ENCODE measurements around the gene TMOD3. TPM values are rescaled to one million over a fixed set of nuclear protein-coding genes. Genes with fewer than 3 reads are reported as not detected.

TMOD3 gene
- total RNA-seq, 1 experiment from 2014 or later, result 54.4 TPM

- peaks cover 24% of the 10 kb centered on the region for H3K36me3 Mint-ChIP-seq (ENCODE audit: insufficient read depth, unreplicated experiment)
- BruUV-seq (replicated peaks), result no TSS peak
- no peaks in the 10 kb centered on the region for H3K9me3 Mint-ChIP-seq (ENCODE audit: unreplicated experiment)
- Histone ChIP-seq H3K27me3 (replicated peaks; ENCODE audit: control insufficient read depth, insufficient read depth, low read length) (no peaks in the 10 kb centered on the region), H3K36me3 (ENCODE audit: control insufficient read depth, insufficient read depth, low read length) (no peaks in the 10 kb centered on the region; the same call in 1 of the 2 replicates), H3K4me3 (ENCODE audit: low read depth, low read length) (no peak overlapping the region), H3K9me3 (no peaks in the 10 kb centered on the region), H3K4me1 (no peaks in the 10 kb centered on the region)
- H3K4me1 Mint-ChIP-seq (ENCODE audit: low read depth, unreplicated experiment), result no peaks in the 10 kb centered on the region
- no peaks in the 10 kb centered on the region for H3K27me3 Mint-ChIP-seq (ENCODE audit: insufficient read depth, unreplicated experiment)
- DNase-seq, result peak in 1 of 2 experiments; percentile 8
- TF ChIP-seq, protein P1, sequence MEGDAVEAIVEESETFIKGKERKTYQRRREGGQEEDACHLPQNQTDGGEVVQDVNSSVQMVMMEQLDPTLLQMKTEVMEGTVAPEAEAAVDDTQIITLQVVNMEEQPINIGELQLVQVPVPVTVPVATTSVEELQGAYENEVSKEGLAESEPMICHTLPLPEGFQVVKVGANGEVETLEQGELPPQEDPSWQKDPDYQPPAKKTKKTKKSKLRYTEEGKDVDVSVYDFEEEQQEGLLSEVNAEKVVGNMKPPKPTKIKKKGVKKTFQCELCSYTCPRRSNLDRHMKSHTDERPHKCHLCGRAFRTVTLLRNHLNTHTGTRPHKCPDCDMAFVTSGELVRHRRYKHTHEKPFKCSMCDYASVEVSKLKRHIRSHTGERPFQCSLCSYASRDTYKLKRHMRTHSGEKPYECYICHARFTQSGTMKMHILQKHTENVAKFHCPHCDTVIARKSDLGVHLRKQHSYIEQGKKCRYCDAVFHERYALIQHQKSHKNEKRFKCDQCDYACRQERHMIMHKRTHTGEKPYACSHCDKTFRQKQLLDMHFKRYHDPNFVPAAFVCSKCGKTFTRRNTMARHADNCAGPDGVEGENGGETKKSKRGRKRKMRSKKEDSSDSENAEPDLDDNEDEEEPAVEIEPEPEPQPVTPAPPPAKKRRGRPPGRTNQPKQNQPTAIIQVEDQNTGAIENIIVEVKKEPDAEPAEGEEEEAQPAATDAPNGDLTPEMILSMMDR (IDR thresholded peaks at IDR 0.05; ENCODE audit: insufficient read depth in 1 of 2, low read depth in 1 of 2, low read length in 1 of 2, severe bottlenecking in 1 of 2, unreplicated experiment in 1 of 2), result no peak
- ChIA-PET POLR2A (no interaction called here), CTCF (no interaction called here)
- intact Hi-C loops (cut with micrococcal nuclease; ENCODE audit: unreplicated experiment), result loop anchor here (5.0 kb wide), 1 partner anchor 277 kb away; no protein-coding TSS in a partner anchor
- H3K4me3 Mint-ChIP-seq (ENCODE audit: unreplicated experiment), result no peak overlapping the region
- H3K27ac Mint-ChIP-seq (ENCODE audit: unreplicated experiment), result no peak overlapping the region
Observed at GRCh38 chr15:51924156-51925068, 95.0 kb downstream of the TMOD3 start.

GRCh38 chr15:51926809-51927208, 97.4 kb downstream of the TMOD3 start:
- no peaks in the 10 kb centered on the region for H3K9me3 Mint-ChIP-seq (ENCODE audit: unreplicated experiment)
- Histone ChIP-seq H3K9me3 (no peaks in the 10 kb centered on the region), H3K27me3 (replicated peaks; ENCODE audit: control insufficient read depth, insufficient read depth, low read length) (no peaks in the 10 kb centered on the region), H3K4me3 (ENCODE audit: low read depth, low read length) (no peak overlapping the region), H3K4me1 (no peaks in the 10 kb centered on the region), H3K36me3 (ENCODE audit: control insufficient read depth, insufficient read depth, low read length) (no peaks in the 10 kb centered on the region)
- no peak overlapping the region for H3K27ac Mint-ChIP-seq (ENCODE audit: unreplicated experiment)
- no peak for DNase-seq
- no peaks in the 10 kb centered on the region for H3K4me1 Mint-ChIP-seq (ENCODE audit: low read depth, unreplicated experiment)
- no TSS peak for BruUV-seq (replicated peaks)
- TF ChIP-seq, protein P1 (IDR thresholded peaks at IDR 0.05; ENCODE audit: insufficient read depth in 1 of 2, low read depth in 1 of 2, low read length in 1 of 2, severe bottlenecking in 1 of 2, unreplicated experiment in 1 of 2), result no peak
- peaks cover 24% of the 10 kb centered on the region for H3K36me3 Mint-ChIP-seq (ENCODE audit: insufficient read depth, unreplicated experiment)
- POLR2A ChIA-PET, result interaction anchor here (0.6 kb wide), 1 partner anchor 252 kb away, joined by 3 read pairs; no protein-coding TSS in a partner anchor
- H3K27me3 Mint-ChIP-seq (ENCODE audit: insufficient read depth, unreplicated experiment), result no peaks in the 10 kb centered on the region
- no peak overlapping the region for H3K4me3 Mint-ChIP-seq (ENCODE audit: unreplicated experiment)
- intact Hi-C loops (cut with micrococcal nuclease; ENCODE audit: unreplicated experiment), result loop anchor here (5.0 kb wide), 1 partner anchor 280 kb away; no protein-coding TSS in a partner anchor
- CTCF ChIA-PET, result no interaction called here

- no peaks in the 10 kb centered on the region for H3K27me3 ChIP-seq (replicated peaks; ENCODE audit: control insufficient read depth, insufficient read depth, low read length)
- POLR2A ChIA-PET, result no interaction called here
- no peak overlapping the region for H3K4me3 Mint-ChIP-seq (ENCODE audit: unreplicated experiment)
- no peaks in the 10 kb centered on the region for H3K4me1 ChIP-seq
- no peaks in the 10 kb centered on the region for H3K4me1 Mint-ChIP-seq (ENCODE audit: low read depth, unreplicated experiment)
- no peak for DNase-seq
- H3K4me3 ChIP-seq (ENCODE audit: low read depth, low read length), result no peak overlapping the region
- no peaks in the 10 kb centered on the region for H3K36me3 ChIP-seq (ENCODE audit: control insufficient read depth, insufficient read depth, low read length)
- no TSS peak for BruUV-seq (replicated peaks)
- H3K9me3 ChIP-seq, result no peaks in the 10 kb centered on the region
- no peaks in the 10 kb centered on the region for H3K27me3 Mint-ChIP-seq (ENCODE audit: insufficient read depth, unreplicated experiment)
- H3K36me3 Mint-ChIP-seq (ENCODE audit: insufficient read depth, unreplicated experiment), result peaks cover 5% of the 10 kb centered on the region
- no peaks in the 10 kb centered on the region for H3K9me3 Mint-ChIP-seq (ENCODE audit: unreplicated experiment)
- TF ChIP-seq, protein P1 (IDR thresholded peaks at IDR 0.05; ENCODE audit: insufficient read depth in 1 of 2, low read depth in 1 of 2, low read length in 1 of 2, severe bottlenecking in 1 of 2, unreplicated experiment in 1 of 2), result no peak
- H3K27ac Mint-ChIP-seq (ENCODE audit: unreplicated experiment), result no peak overlapping the region
- CTCF ChIA-PET, result no interaction called here
- intact Hi-C loops (cut with micrococcal nuclease; ENCODE audit: unreplicated experiment), result no loop called here
Observed at GRCh38 chr15:51931016-51931415, 101.6 kb downstream of the TMOD3 start.

Data from Caco-2 (cell line).